ENCODE measurements around the gene APBB2.
A peak's percentile ranks its signal among the peaks of the same experiment; 100 is the strongest.

The APBB2 gene

DNA sequence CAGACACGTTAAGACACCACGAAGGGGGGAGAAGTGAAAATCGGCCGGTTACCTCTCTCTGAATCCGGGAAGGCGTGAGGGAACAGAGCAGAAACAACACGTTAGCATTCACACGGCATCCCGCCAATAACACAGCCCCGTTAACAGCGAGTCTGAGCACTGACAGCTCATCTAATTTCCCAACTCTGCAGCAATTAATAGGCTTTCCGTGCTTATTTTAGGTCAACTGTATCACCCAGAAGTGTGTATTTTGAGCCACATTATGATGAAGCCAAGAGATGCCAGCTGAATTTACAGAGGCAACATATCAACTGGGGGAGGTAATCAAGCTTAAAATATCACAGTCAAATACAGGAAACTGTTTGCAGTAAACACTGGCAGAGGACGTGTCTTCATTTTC is 372.0 kb downstream of the APBB2 start:
- H3K9me2 ChIP-seq (ENCODE audit: low read depth, low read length) = no peaks in the 10 kb centered on the region
- no peaks in the 10 kb centered on the region for H4K20me1 ChIP-seq (ENCODE audit: insufficient read depth, low read length)
- no peak for TF ChIP-seq EZH2 (IDR thresholded peaks at IDR 0.05; ENCODE audit: borderline replicate concordance, low read length)
- TF ChIP-seq, protein P1, sequence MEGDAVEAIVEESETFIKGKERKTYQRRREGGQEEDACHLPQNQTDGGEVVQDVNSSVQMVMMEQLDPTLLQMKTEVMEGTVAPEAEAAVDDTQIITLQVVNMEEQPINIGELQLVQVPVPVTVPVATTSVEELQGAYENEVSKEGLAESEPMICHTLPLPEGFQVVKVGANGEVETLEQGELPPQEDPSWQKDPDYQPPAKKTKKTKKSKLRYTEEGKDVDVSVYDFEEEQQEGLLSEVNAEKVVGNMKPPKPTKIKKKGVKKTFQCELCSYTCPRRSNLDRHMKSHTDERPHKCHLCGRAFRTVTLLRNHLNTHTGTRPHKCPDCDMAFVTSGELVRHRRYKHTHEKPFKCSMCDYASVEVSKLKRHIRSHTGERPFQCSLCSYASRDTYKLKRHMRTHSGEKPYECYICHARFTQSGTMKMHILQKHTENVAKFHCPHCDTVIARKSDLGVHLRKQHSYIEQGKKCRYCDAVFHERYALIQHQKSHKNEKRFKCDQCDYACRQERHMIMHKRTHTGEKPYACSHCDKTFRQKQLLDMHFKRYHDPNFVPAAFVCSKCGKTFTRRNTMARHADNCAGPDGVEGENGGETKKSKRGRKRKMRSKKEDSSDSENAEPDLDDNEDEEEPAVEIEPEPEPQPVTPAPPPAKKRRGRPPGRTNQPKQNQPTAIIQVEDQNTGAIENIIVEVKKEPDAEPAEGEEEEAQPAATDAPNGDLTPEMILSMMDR (IDR thresholded peaks at IDR 0.05; ENCODE audit: low read length) = no peak
- no peaks in the 10 kb centered on the region for H3K79me2 ChIP-seq (ENCODE audit: insufficient read depth, low read length)
- no peaks in the 10 kb centered on the region for H3K4me1 ChIP-seq (ENCODE audit: insufficient read depth, low read length, severe bottlenecking)
- no peaks in the 10 kb centered on the region for H3K36me3 ChIP-seq (ENCODE audit: insufficient read depth, low read length)
- H3K4me2 ChIP-seq (ENCODE audit: low read length) = no peak overlapping the region
- H3K4me3 ChIP-seq (ENCODE audit: low read depth, low read length, poor library complexity, severe bottlenecking) = no peak overlapping the region
- no peaks in the 10 kb centered on the region for H3K9me3 ChIP-seq (ENCODE audit: low read length)
- H2AFZ ChIP-seq (ENCODE audit: low read length) = no peak overlapping the region
- H3K27me3 ChIP-seq (ENCODE audit: insufficient read depth, low read length) = no peaks in the 10 kb centered on the region
- H3F3A ChIP-seq (ENCODE audit: insufficient read depth, low read length) = no peaks in the 10 kb centered on the region
- no peak overlapping the region for H3K27ac ChIP-seq (ENCODE audit: low read depth, low read length, poor library complexity, severe bottlenecking)
- no peak overlapping the region for H3K9ac ChIP-seq (ENCODE audit: low read length)

DNA sequence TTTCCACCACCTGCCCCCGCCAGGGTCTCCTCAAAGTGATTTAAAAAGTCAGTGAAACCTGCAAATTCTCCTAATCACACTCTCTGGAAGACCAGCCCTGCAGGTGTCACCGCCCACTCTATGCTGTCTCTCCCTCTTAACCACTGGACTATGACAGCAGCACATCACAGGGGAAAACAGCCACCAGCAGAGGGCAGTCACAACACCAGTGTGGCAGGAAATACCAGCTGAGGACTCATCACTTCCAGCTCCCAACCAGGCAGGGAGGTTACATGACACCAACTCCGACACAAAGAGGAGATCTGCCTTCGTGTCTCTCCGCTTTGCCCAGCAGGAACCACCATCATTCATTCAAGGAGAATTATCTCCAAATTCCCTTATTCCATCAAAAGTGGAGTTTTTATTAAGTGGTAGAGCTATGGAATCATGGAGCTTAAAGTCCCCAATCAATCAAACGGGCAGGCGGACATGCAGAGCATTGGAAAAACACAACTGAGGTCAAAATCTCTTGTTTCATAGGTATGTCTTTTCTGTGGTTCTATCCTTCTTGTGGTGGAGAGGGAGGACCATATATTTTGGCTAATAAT is 373.3 kb downstream of the APBB2 start:
- H3K27me3 ChIP-seq (ENCODE audit: insufficient read depth, low read length) = no peaks in the 10 kb centered on the region
- no peaks in the 10 kb centered on the region for H3K4me1 ChIP-seq (ENCODE audit: insufficient read depth, low read length, severe bottlenecking)
- no peak overlapping the region for H3K9ac ChIP-seq (ENCODE audit: low read length)
- no peaks in the 10 kb centered on the region for H4K20me1 ChIP-seq (ENCODE audit: insufficient read depth, low read length)
- H3K79me2 ChIP-seq (ENCODE audit: insufficient read depth, low read length) = no peaks in the 10 kb centered on the region
- no peak for TF ChIP-seq EZH2 (IDR thresholded peaks at IDR 0.05; ENCODE audit: borderline replicate concordance, low read length)
- TF ChIP-seq, protein P1 (IDR thresholded peaks at IDR 0.05; ENCODE audit: low read length) = peak; percentile 89
- H3K4me2 ChIP-seq (ENCODE audit: low read length) = no peak overlapping the region
- no peaks in the 10 kb centered on the region for H3K9me2 ChIP-seq (ENCODE audit: low read depth, low read length)
- no peaks in the 10 kb centered on the region for H3K36me3 ChIP-seq (ENCODE audit: insufficient read depth, low read length)
- H3K9me3 ChIP-seq (ENCODE audit: low read length) = no peaks in the 10 kb centered on the region
- no peaks in the 10 kb centered on the region for H3F3A ChIP-seq (ENCODE audit: insufficient read depth, low read length)
- no peak overlapping the region for H3K27ac ChIP-seq (ENCODE audit: low read depth, low read length, poor library complexity, severe bottlenecking)
- no peak overlapping the region for H3K4me3 ChIP-seq (ENCODE audit: low read depth, low read length, poor library complexity, severe bottlenecking)
- H2AFZ ChIP-seq (ENCODE audit: low read length) = no peak overlapping the region

DNA sequence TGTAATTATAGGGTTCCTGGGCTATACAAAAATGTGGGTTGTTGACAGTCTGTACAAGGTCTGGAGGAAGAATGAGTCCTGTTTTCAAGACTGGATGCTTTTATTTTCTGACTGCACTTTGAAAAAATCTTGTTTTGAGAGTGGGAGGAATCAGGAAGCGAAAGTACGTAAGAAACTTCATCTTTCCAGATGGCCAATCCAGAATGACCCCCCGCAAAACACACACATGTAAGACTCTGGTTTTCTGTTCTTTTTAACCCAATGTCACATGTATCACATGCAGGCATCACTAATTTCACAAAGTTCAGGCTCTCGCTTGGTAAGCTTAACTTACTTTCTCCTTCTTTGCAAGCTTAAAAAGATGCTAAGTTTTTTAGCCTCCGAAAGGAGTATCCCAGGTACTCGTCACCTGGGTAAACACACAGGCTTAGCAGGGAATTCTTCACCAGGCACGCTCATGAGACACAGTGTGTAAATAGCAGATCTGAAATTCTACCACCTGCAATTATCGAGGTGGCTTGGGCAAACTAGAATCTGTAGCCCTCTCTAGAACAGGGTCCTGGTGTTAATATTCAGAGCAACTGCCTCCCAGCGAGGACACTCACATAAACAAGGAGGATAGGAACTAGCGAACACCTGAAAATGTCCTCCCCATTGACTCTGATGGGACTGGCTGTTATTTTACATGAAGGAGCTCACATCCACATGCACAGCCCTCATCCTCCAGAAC is 373.9 kb downstream of the APBB2 start:
- Histone ChIP-seq H3K9ac (ENCODE audit: low read length) (no peak overlapping the region), H2AFZ (ENCODE audit: low read length) (no peak overlapping the region), H4K20me1 (ENCODE audit: insufficient read depth, low read length) (no peaks in the 10 kb centered on the region), H3K27me3 (ENCODE audit: insufficient read depth, low read length) (no peaks in the 10 kb centered on the region), H3F3A (ENCODE audit: insufficient read depth, low read length) (no peaks in the 10 kb centered on the region), H3K79me2 (ENCODE audit: insufficient read depth, low read length) (no peaks in the 10 kb centered on the region), H3K27ac (ENCODE audit: low read depth, low read length, poor library complexity, severe bottlenecking) (no peak overlapping the region), H3K9me3 (ENCODE audit: low read length) (no peaks in the 10 kb centered on the region), H3K36me3 (ENCODE audit: insufficient read depth, low read length) (no peaks in the 10 kb centered on the region), H3K4me2 (ENCODE audit: low read length) (no peak overlapping the region), H3K4me1 (ENCODE audit: insufficient read depth, low read length, severe bottlenecking) (no peaks in the 10 kb centered on the region), H3K9me2 (ENCODE audit: low read depth, low read length) (no peaks in the 10 kb centered on the region), H3K4me3 (ENCODE audit: low read depth, low read length, poor library complexity, severe bottlenecking) (no peak overlapping the region)
- TF ChIP-seq, protein P1 (IDR thresholded peaks at IDR 0.05; ENCODE audit: low read length) = no peak
- no peak for TF ChIP-seq EZH2 (IDR thresholded peaks at IDR 0.05; ENCODE audit: borderline replicate concordance, low read length)

Measured in OCI-LY1 (cell line).